GM12878 (cell line): ENCODE results near the gene CACNA2D2. TPM values are rescaled to one million over a fixed set of nuclear protein-coding genes. Genes with fewer than 3 reads are reported as not detected.

Experiments used
- ATAC-seq: fragments of 200-7000 bp; cut with Tn5 transposase; 3 replicates; pipeline ENCODE4 v1.9.1; 2020; ENCODE audit warnings: mild to moderate bottlenecking, moderate library complexity
- BruUV-seq: library from RNA; stranded (reverse); fragments of 400-500 nt; replicated peaks from 2 replicates; lab custom pipeline; 2021; lab: Mats Ljungman, UMichigan
- CTCF ChIA-PET: fragments of 300-600 bp; sonication (Branson Sonifier 250); formaldehyde crosslinking; extraction: SDS; loops from one replicate; lab custom pipeline; 2021; ENCODE audit warnings: inconsistent platforms; lab: Yijun Ruan, JAX
- POLR2A ChIA-PET: fragments of 350-600 bp; formaldehyde crosslinking; extraction: SDS; loops from one replicate; lab custom pipeline; 2021; ENCODE audit warnings: inconsistent platforms; lab: Charles Lee
- RAD21 ChIA-PET: fragments of 300-600 bp; sonication (Branson Sonifier 250); formaldehyde crosslinking; loops from one replicate; lab custom pipeline; 2023; ENCODE audit warnings: antibody characterized with exemption; ENCODE audit not compliant: unreplicated experiment; lab: Charles Lee
- SMC1A ChIA-PET: fragments of 300-600 bp; sonication (Branson Sonifier 250); formaldehyde crosslinking; loops from one replicate; lab custom pipeline; 2023; ENCODE audit not compliant: unreplicated experiment, uncharacterized antibody; lab: Charles Lee
- DNase-seq: peaks from one replicate; pipeline ENCODE4 v3.0.0-alpha.2; 2011; ENCODE audit warnings: low read depth, low spot score
- FAIRE-seq: peaks from 3 replicates; lab custom pipeline; 2011; peaks lifted over from hg19 to GRCh38; lab: Jason Lieb, UNC
- H2AFZ ChIP-seq: 2 replicates; pipeline ENCODE4 v1.6.0; 2011; ENCODE audit warnings: low read depth, low read length, control low read depth; ENCODE audit not compliant: control insufficient read depth
- H3K27ac ChIP-seq: 2 replicates; pipeline ENCODE4 v1.5.1; 2011; ENCODE audit warnings: control low read depth; ENCODE audit not compliant: control insufficient read depth, insufficient read depth
- H3K27me3 ChIP-seq, 2 experiments: replicated peaks in 1 of 2; 2 replicates each; pipeline versions ENCODE4 v1.6.0 to v1.6.1; 2011; ENCODE audit warnings: low read length in 1 of 2; ENCODE audit not compliant: control insufficient read depth in 2 of 2, insufficient read depth in 2 of 2
- H3K36me3 ChIP-seq, 2 experiments: 2 replicates each; pipeline ENCODE4 v1.5.1; 2011; ENCODE audit warnings: low read length in 1 of 2; ENCODE audit not compliant: control insufficient read depth in 2 of 2, insufficient read depth in 2 of 2
- H3K4me1 ChIP-seq: 2 replicates; pipeline ENCODE4 v1.6.1; 2011; ENCODE audit warnings: mild to moderate bottlenecking, low read length, moderate library complexity, mixed read lengths; ENCODE audit not compliant: control insufficient read depth, insufficient read depth
- H3K4me2 ChIP-seq: 2 replicates; pipeline ENCODE4 v1.6.0; 2011; ENCODE audit warnings: control low read depth; ENCODE audit not compliant: control insufficient read depth, insufficient read depth
- H3K4me3 ChIP-seq: fragments of 200-600 bp; sonication (generic); 2 replicates; pipeline ENCODE4 v1.5.1; 2016
- H3K79me2 ChIP-seq: 2 replicates; pipeline ENCODE4 v1.6.0; 2011; ENCODE audit warnings: low read length; ENCODE audit not compliant: control insufficient read depth, insufficient read depth
- H3K9ac ChIP-seq: 2 replicates; pipeline ENCODE4 v1.8.0; 2011; ENCODE audit warnings: low read length, control low read depth, mixed read lengths; ENCODE audit not compliant: control insufficient read depth, insufficient read depth
- H3K9me3 ChIP-seq: replicated peaks from 3 replicates; pipeline ENCODE4 v1.5.1; 2011; ENCODE audit warnings: mild to moderate bottlenecking, low read length; ENCODE audit not compliant: control insufficient read depth, insufficient read depth
- H4K20me1 ChIP-seq: 2 replicates; pipeline ENCODE4 v1.6.0; 2011; ENCODE audit not compliant: control insufficient read depth, insufficient read depth
- BCL3 ChIP-seq: IDR thresholded peaks from 2 replicates; pipeline ENCODE4 v1.6.1; 2011; ENCODE audit warnings: borderline replicate concordance, low read depth, mild to moderate bottlenecking, moderate library complexity, low read length; ENCODE audit not compliant: insufficient read depth, poor library complexity, severe bottlenecking
- BHLHE40 ChIP-seq, 2 experiments: fragments of 450-650 bp in 1 of 2; IDR thresholded peaks; 2 replicates each; pipeline ENCODE4 v1.6.1; 2011 to 2017; ENCODE audit warnings: low read depth in 2 of 2, borderline replicate concordance in 1 of 2, improper control_type of control experiment in 1 of 2, low read length in 1 of 2, mild to moderate bottlenecking in 1 of 2
- CHD2 ChIP-seq: IDR thresholded peaks from 2 replicates; pipeline ENCODE4 v1.6.1; 2011; ENCODE audit warnings: low read depth, low read length, improper control_type of control experiment, borderline replicate concordance
- CHD4 ChIP-seq: fragments of 200-600 bp; sonication (generic); IDR thresholded peaks from 2 replicates; pipeline ENCODE4 v1.6.1; 2016; ENCODE audit warnings: mild to moderate bottlenecking
- EGR1 ChIP-seq, 2 experiments: IDR thresholded peaks; 1 replicate in 1 of 2; 2 replicates in 1 of 2; pipeline ENCODE4 v1.6.1; 2011 to 2012; ENCODE audit warnings: low read depth in 2 of 2, low read length in 2 of 2, borderline replicate concordance in 1 of 2, mild to moderate bottlenecking in 1 of 2, moderate library complexity in 1 of 2
- MXI1 ChIP-seq: fragments of 150-350 bp; IDR thresholded peaks from 2 replicates; pipeline ENCODE4 v1.6.1; 2011; ENCODE audit warnings: low read depth, mild to moderate bottlenecking, inconsistent platforms, low read length, improper control_type of control experiment
- NBN ChIP-seq: fragments of 450-650 bp; IDR thresholded peaks from 2 replicates; pipeline ENCODE4 v1.6.1; 2016
- NFIC ChIP-seq: IDR thresholded peaks from 2 replicates; pipeline ENCODE4 v1.6.1; 2012; ENCODE audit warnings: low read depth, mild to moderate bottlenecking, inconsistent platforms, low read length, moderate library complexity
- RBBP5 ChIP-seq: fragments of 200-600 bp; sonication (generic); conservative IDR thresholded peaks from 2 replicates; pipeline ENCODE4 v1.6.1; 2016
- RFX5 ChIP-seq: IDR thresholded peaks from 2 replicates; pipeline ENCODE4 v1.6.1; 2011; ENCODE audit warnings: low read depth, low read length, improper control_type of control experiment
- SP1 ChIP-seq: IDR thresholded peaks from one replicate; pipeline ENCODE4 v1.6.1; 2011; ENCODE audit warnings: low read depth, low read length
- ZNF687 ChIP-seq: fragments of 450-650 bp; IDR thresholded peaks from 2 replicates; pipeline ENCODE4 v1.6.1; 2017; ENCODE audit warnings: mild to moderate bottlenecking, moderate library complexity
- WGBS: methylation state at CpG from one replicate; pipeline ENCODE4 v1.1.6; 2016; ENCODE audit warnings: low lambda C conversion rate; ENCODE audit not compliant: insufficient replicate concordance, insufficient coverage; ENCODE audit errors: missing lambda C conversion rate; 5-methylcytosine and 5-hydroxymethylcytosine counted together
- in situ Hi-C: fragments of 300-500 bp; cut with MboI; formaldehyde crosslinking; loops from 9 replicates; pipeline ENCODE4 v1.14.3; 2018; ENCODE audit warnings: mixed read lengths
- intact Hi-C: fragments of 100-400 bp; cut with micrococcal nuclease; formaldehyde crosslinking; loops from one replicate; pipeline ENCODE4 v1.14.2; 2022; ENCODE audit not compliant: unreplicated experiment
- polyA plus RNA-seq, 11 experiments: library from polyadenylated mRNA; depleted of rRNA in 4 of 11; unstranded in 6 of 11; stranded (reverse) in 5 of 11; fragments of >200 nt; fragmentation: Nextera tagmentation in 4 of 11; fragmentation: Illumina TruSeq in 1 of 11; extraction: Ambion mirVana in 4 of 11; extraction: Trizol in 1 of 11; gene quantifications; 1 replicate in 1 of 11; 2 replicates in 10 of 11; pipeline versions ENCODE4 v1.2.1 to v1.2.3, GENCODE V29; 2011 to 2016; ENCODE audit warnings: inconsistent platforms in 2 of 11, missing spikeins in 2 of 11, low read depth in 1 of 11
- total RNA-seq, 4 experiments: library from RNA; depleted of rRNA in 3 of 4; stranded (reverse); fragments of >200 nt in 3 of 4; fragmentation: Illumina TruSeq in 1 of 4; extraction: Trizol in 1 of 4; gene quantifications; 2 replicates each; pipeline versions ENCODE4 v1.2.1 to v1.2.3, GENCODE V29; 2013 to 2021
- TF ChIP-seq, protein P1 (sequence below): fragments of 450-650 bp; IDR thresholded peaks from 2 replicates; pipeline ENCODE4 v1.6.1; 2017; ENCODE audit warnings: borderline replicate concordance

The CACNA2D2 gene
- total and polyA plus RNA-seq, 10 of the 15 experiments (the other 5 are each of a cell fraction or from before 2014, with no cell fraction given), result 0.03 to 0.07 TPM; not detected in 8

DNA sequence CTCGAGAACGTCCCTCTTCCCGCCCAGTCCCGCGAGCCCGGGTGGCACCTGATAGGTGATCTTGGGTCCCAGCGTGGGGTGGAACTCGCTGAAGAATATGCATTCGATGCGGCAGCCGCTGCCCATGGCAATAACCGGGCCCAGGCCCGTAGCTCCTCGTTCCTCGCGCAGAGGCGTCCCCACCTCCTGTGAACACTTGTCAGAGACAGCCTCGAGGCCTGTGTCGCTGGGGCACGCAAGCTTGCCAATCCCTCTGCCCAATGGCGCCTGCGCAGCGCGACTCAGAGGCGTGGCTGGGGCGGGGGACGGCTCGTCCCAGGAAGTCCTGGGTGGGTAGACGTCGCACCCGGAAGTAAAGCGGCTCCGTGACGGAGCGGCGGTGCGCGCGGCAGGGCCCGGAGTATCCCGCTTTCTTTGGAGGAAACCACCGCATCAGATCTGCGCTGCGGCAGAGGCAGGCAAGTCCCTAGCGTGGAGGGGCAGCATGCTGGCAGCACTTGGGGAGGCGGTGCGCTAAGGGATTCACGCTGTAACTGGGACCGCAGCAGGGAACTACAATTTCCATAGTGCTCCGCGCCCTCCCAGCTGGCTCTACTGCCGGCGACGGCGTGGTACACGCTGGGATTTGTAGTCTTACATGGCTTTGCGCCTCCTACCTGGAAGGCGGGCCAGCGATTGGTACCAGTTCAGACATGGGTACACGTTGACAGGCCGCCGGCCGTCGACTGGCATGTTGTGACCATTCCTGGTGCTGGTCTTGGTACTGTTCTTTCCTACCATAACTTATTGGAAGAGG is 152.7 kb downstream of the CACNA2D2 start, which contains the start of the genes CYB561D2 and NPRL2 (continued):
- TF ChIP-seq CHD2, result peak; percentile 80; the same call in 1 of the 2 replicates
- peak; percentile 83; the same call in 1 of the 2 replicates for TF ChIP-seq NBN
- TF ChIP-seq, all 136 proteins: peak for 55

DNA sequence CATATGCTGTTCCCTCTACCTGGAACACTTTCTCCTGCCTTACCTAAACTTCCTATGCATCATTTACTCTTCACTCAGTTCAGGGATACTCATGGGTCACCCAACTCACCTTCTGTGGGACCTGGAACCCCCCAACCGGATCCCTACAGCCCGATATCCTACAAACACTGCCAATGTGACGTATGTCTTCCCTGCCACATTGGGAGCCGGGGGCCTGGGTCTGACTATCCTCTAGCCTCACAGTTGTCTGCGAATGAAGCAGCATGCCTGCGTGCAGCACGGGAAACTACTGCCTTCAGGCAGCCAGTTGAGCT is 153.3 kb downstream of the CACNA2D2 start:
- ATAC-seq (no peak), DNase-seq (no peak), FAIRE-seq (no peak)
- Histone ChIP-seq H3K9me3 (no peaks in the 10 kb centered on the region), H3K27me3 (no peaks in the 10 kb centered on the region), H3K27ac (peak overlapping the region; percentile 86), H3K36me3 (peaks cover 8 to 13% of the 10 kb centered on the region in 2 experiments; a peak in 2 of 4 replicates), H3K4me3 (peak overlapping the region; percentile 83), H3K4me2 (peak overlapping the region; percentile 99), H3K9ac (peak overlapping the region; percentile 73), H3K79me2 (peaks cover 20% of the 10 kb centered on the region), H3K4me1 (peaks cover 26% of the 10 kb centered on the region), H2AFZ (peak overlapping the region; percentile 99), H4K20me1 (no peaks in the 10 kb centered on the region)
- ChIA-PET SMC1A (interaction anchor here (0.8 to 1.8 kb wide), 3 partner anchors 9 to 52 kb away, joined by 3 to 8 read pairs (median 4); partner anchors contain the start of gene TMEM115), CTCF (interaction anchor here (0.8 to 5.4 kb wide), 9 partner anchors 12 to 1039 kb away, joined by 3 to 65 read pairs (median 3); partner anchors contain the start of genes CISH and RASSF1), RAD21 (interaction anchor here (0.8 to 2.8 kb wide), 7 partner anchors 9 to 266 kb away, joined by 3 to 16 read pairs (median 5); partner anchors contain the start of genes CISH, HYAL3, MAPKAPK3 and NAA80), POLR2A (interaction anchor here (0.7 to 4.3 kb wide), 11 partner anchors 10 to 219 kb away, joined by 3 to 84 read pairs (median 5); partner anchors contain the start of genes C3orf18, HEMK1, HYAL3 and IFRD2)
- 1% methylated on average over 7 of the region's 7 CpGs for WGBS
- in situ Hi-C loops (loop anchor here (10.0 kb wide), 1 partner anchor 1035 kb away; the partner anchor contains the start of gene MANF), intact Hi-C loops (no loop called here)
- no peak for TF ChIP-seq NFIC
- TF ChIP-seq SP1, result no peak
- no peak for TF ChIP-seq ZNF687
- no peak for TF ChIP-seq BCL3
- TF ChIP-seq EGR1 (IDR thresholded peaks at IDR 0.05; ENCODE audit: borderline replicate concordance in 1 of 2, low read depth in 2 of 2, low read length in 2 of 2), result no peak
- TF ChIP-seq CHD4, result no peak
- TF ChIP-seq, protein P1, sequence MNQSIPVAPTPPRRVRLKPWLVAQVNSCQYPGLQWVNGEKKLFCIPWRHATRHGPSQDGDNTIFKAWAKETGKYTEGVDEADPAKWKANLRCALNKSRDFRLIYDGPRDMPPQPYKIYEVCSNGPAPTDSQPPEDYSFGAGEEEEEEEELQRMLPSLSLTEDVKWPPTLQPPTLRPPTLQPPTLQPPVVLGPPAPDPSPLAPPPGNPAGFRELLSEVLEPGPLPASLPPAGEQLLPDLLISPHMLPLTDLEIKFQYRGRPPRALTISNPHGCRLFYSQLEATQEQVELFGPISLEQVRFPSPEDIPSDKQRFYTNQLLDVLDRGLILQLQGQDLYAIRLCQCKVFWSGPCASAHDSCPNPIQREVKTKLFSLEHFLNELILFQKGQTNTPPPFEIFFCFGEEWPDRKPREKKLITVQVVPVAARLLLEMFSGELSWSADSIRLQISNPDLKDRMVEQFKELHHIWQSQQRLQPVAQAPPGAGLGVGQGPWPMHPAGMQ, result no peak
- TF ChIP-seq RBBP5, result no peak
- TF ChIP-seq MXI1, result no peak
- no peak for TF ChIP-seq RFX5
- no peak for TF ChIP-seq BHLHE40 (IDR thresholded peaks at IDR 0.05; ENCODE audit: borderline replicate concordance in 1 of 2, low read depth in 2 of 2, low read length in 1 of 2)
- TSS peak; percentile 79 for BruUV-seq
